AG04449 (cell line): Measurements from ENCODE around the gene PDE9A.

Source experiments
- CTCF ChIA-PET: fragments of 350-600 bp; formaldehyde crosslinking; extraction: SDS; loops from one replicate; lab custom pipeline; 2021; ENCODE audit warnings: antibody characterized with exemption; lab: Yijun Ruan, JAX
- POLR2A ChIA-PET: fragments of 400-600, 350-600 bp; formaldehyde crosslinking; extraction: SDS; loops from one replicate; lab custom pipeline; 2020; ENCODE audit warnings: antibody characterized with exemption, inconsistent platforms; lab: Yijun Ruan, JAX
- DNase-seq: peaks from one replicate; pipeline ENCODE4 v3.0.0-alpha.2; 2010; ENCODE audit warnings: low read depth, low spot score
- H3K4me3 ChIP-seq: 2 replicates; pipeline ENCODE4 v1.5.1; 2011; ENCODE audit warnings: low read depth, mild to moderate bottlenecking, control low read depth, low read length
- TF ChIP-seq, protein P1 (sequence below): IDR thresholded peaks from one replicate; pipeline ENCODE4 v1.5.1; 2011; ENCODE audit warnings: mild to moderate bottlenecking, moderate library complexity, low read length, control low read depth, inconsistent platforms; ENCODE audit not compliant: insufficient read depth; ENCODE audit errors: missing control alignments

PDE9A gene

DNA sequence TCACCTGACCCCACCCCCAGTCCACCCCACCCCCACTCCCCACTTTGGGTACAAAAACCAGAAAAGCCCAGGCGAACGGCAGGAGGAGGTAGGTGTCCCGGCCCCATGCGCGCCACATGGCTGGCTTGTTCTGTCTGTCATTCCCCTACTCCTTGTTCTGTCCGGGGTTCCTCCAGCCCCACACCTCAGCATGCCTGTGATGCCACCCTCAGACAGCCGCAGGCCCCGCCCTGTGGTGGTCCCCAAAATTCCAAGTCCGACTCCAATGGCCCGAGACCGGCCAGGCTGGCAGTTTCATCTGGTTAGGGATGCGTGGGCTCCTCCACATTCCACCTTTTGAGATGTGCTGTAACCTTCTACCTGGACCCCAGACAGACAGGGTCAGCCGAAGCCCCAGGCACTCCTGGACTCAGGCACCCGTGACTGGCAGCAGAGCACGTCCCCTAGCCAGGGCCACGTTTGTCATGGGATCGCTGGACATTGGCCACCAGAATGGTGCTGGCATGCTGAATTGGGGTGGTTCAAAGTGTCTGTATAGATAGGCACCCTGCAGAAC, 131.6 kb downstream of the PDE9A start:
- TF ChIP-seq, protein P1, sequence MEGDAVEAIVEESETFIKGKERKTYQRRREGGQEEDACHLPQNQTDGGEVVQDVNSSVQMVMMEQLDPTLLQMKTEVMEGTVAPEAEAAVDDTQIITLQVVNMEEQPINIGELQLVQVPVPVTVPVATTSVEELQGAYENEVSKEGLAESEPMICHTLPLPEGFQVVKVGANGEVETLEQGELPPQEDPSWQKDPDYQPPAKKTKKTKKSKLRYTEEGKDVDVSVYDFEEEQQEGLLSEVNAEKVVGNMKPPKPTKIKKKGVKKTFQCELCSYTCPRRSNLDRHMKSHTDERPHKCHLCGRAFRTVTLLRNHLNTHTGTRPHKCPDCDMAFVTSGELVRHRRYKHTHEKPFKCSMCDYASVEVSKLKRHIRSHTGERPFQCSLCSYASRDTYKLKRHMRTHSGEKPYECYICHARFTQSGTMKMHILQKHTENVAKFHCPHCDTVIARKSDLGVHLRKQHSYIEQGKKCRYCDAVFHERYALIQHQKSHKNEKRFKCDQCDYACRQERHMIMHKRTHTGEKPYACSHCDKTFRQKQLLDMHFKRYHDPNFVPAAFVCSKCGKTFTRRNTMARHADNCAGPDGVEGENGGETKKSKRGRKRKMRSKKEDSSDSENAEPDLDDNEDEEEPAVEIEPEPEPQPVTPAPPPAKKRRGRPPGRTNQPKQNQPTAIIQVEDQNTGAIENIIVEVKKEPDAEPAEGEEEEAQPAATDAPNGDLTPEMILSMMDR: no peak
- no peak for DNase-seq
- H3K4me3 ChIP-seq: no peak overlapping the region
- POLR2A ChIA-PET: no interaction called here
- CTCF ChIA-PET: no interaction called here

DNA sequence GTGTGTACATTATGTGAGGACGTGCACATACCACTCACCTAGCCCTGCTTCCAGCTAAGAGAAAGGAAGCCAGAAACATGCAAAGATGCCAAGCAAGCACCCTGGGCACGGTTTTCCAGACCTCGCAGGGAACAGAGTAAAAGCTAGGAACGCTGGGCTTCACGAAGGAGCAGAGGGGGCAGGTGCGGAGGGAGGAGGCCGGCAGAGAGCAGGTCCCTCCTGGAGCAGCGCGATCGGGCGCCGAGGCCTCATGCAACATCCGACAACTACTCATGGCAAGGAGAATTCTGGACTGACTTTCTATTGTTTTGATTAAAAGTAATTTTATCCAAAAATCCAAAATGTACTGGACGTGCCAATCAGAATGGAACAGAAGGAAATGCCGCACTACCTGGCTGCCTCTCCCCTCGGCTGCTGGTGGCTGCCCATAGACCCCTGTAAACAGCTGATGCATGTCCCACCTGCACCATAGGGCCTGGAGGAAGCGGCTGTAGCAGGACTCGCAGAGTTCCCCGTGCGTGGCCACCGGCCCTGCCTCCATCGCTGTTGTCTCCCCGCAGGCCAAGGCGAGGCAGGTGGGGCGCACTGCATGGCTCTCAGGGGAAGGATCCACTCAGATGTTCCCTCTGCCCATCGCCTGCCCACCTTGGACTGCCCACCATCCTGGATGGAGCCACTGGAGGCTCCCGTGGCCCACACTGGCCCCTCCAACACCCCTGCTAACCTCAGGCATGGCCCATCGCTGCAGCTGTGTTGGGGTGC, 132.4 kb downstream of the PDE9A start:
- ChIA-PET POLR2A (no interaction called here), CTCF (no interaction called here)
- TF ChIP-seq, protein P1: no peak
- no peak for DNase-seq
- H3K4me3 ChIP-seq: no peak overlapping the region

DNA sequence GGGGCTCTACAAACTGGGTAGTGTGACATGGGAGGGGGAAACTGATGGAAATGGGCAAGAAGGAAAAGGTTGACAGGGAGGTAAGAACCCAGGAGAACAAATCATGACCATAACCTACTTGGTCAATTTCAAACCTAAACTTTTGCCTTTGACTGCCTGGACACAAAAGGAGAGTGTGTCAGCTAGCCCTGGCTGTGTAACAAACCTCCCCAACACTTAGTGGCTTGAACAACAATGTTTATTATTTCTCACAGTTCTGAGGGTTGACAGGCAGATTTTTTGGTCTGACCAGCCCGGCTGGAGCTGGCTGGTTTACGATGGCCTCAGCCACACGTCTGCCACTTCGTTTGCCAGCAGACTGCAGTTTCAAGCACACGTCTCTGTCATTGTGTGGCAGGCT, 133.5 kb downstream of the PDE9A start:
- ChIA-PET CTCF (no interaction called here), POLR2A (no interaction called here)
- H3K4me3 ChIP-seq: no peak overlapping the region
- no peak for DNase-seq
- TF ChIP-seq, protein P1: no peak

DNA sequence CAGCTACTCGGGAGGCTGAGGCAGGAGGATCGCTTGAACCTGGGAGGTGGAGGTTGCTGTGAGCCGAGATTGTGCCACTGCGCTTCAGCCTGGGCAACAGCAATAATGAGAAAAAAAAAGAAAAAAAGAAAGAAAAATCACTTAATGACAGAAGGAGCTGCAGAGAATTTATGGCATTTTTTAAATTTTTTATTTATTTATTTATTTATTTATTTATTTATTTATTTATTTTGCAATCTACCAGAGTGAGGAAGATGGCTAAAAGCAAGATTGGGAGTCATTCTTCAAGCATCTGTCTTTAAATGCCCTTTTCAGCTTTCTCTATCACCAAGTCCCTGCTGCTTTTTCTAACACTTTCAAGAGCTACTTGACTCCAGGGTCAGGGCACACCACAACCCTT, 134.2 kb downstream of the PDE9A start:
- no peak overlapping the region for H3K4me3 ChIP-seq
- TF ChIP-seq, protein P1: no peak
- ChIA-PET POLR2A (no interaction called here), CTCF (no interaction called here)
- DNase-seq: no peak

DNA sequence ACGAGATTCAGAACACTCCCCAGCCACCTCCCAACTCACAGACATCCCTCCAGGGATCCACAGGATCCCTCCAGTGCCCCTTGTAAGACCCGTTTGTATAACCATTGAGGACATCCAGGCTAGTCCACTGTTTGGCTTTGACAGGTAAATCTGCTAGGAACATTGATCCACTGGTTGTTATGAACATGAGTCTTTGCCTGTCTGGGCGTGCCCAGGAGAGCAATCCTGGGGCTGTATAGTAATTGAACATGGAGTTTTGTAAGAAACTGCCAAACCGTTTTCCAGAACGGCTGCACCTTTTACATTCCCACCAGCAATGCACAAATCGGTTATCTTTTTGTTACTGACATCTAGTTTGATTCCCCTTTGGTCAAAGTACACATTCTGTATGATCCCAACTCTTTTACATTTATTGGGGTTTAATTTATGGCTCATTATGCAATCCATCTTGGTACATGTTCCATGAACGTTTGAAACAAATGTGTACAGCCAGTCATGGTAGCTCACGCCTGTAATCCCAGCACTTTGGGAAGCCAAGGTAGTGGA, 137.2 kb downstream of the PDE9A start:
- H3K4me3 ChIP-seq: no peak overlapping the region
- CTCF ChIA-PET: no interaction called here
- no peak for DNase-seq
- TF ChIP-seq, protein P1: no peak
- POLR2A ChIA-PET: no interaction called here

DNA sequence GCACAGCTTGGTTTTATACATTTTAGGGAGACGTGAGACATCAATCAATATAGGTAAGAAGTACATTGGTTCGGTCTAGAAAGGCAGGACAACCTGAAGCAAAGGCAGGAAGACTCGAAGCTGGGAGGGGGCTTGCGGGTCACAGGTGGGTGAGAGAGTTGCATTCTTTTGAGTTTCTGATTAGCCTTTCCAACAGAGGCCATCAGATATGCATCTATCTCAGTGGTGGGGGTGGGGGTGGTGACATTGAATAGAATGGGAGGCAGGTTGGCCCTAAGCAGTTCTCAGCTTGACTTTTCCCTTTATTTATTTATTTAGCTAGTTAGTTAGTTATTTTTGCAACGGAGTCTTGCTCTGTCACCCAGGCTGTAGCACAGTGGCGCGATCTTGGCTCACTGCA, 140.4 kb downstream of the PDE9A start:
- TF ChIP-seq, protein P1: no peak
- H3K4me3 ChIP-seq: no peak overlapping the region
- DNase-seq: no peak
- CTCF ChIA-PET: no interaction called here
- POLR2A ChIA-PET: no interaction called here
